HepG2 (cell line): Measurements from ENCODE around the gene DOK5. TPM values are rescaled to one million over a fixed set of nuclear protein-coding genes. Genes with fewer than 3 reads are reported as not detected.

ENCODE experiments used
- ATAC-seq: fragments of 200-7000 bp; cut with Tn5 transposase; 3 replicates; pipeline ENCODE4 v1.9.1; 2020; ENCODE audit warnings: mild to moderate bottlenecking, moderate library complexity
- BruUV-seq: library from RNA; stranded (reverse); fragments of 400-500 nt; replicated peaks from 2 replicates; lab custom pipeline; 2021; lab: Mats Ljungman, UMichigan
- CTCF ChIA-PET: fragments of 300-600 bp; formaldehyde crosslinking; extraction: SDS; loops from one replicate; lab custom pipeline; 2021; ENCODE audit warnings: low total read pairs, inconsistent platforms, low intra/inter-chr PET ratio; lab: Yijun Ruan, JAX
- POLR2A ChIA-PET: fragments of 350-600 bp; sonication (Branson Sonifier 250); formaldehyde crosslinking; loops from one replicate; lab custom pipeline; 2020; ENCODE audit warnings: antibody characterized with exemption, inconsistent platforms; lab: Yijun Ruan, JAX
- DNase-seq: peaks from one replicate; pipeline ENCODE4 v3.0.0-alpha.2; 2015; ENCODE audit warnings: low spot score
- FAIRE-seq: peaks from 3 replicates; lab custom pipeline; 2011; peaks lifted over from hg19 to GRCh38; lab: Jason Lieb, UNC
- H2AFZ ChIP-seq: one replicate; pipeline ENCODE4 v1.6.1; 2011; ENCODE audit warnings: low read length, inconsistent platforms
- H3K27ac ChIP-seq: fragments of 300-600 bp; 3 replicates; pipeline ENCODE4 v1.8.0; 2011; ENCODE audit warnings: mixed run types, mild to moderate bottlenecking, mixed read lengths, low read length, inconsistent platforms; ENCODE audit not compliant: insufficient read depth; ENCODE audit errors: extremely low read length
- H3K27me3 ChIP-seq, 2 experiments: fragments of 200-600 bp in 1 of 2; 2 replicates in 1 of 2; 3 replicates in 1 of 2; pipeline versions ENCODE4 v1.6.0 to v1.8.0; 2011; ENCODE audit warnings: low read length in 2 of 2, mild to moderate bottlenecking in 2 of 2, moderate library complexity in 2 of 2, inconsistent platforms in 1 of 2; ENCODE audit not compliant: insufficient read depth in 2 of 2, control insufficient read depth in 1 of 2
- H3K36me3 ChIP-seq, 2 experiments: fragments of 200-600 bp in 1 of 2; replicated peaks in 1 of 2; 2 replicates in 1 of 2; 3 replicates in 1 of 2; pipeline versions ENCODE4 v1.5.1 to v1.8.0; 2011; ENCODE audit warnings: low read length in 2 of 2, inconsistent platforms in 1 of 2; ENCODE audit not compliant: insufficient read depth in 2 of 2, control insufficient read depth in 1 of 2
- H3K4me1 ChIP-seq: 2 replicates; pipeline ENCODE4 v1.5.1; 2012; ENCODE audit warnings: low read length, inconsistent platforms; ENCODE audit not compliant: insufficient read depth
- H3K4me2 ChIP-seq: 2 replicates; pipeline ENCODE4 v1.6.0; 2011; ENCODE audit warnings: low read depth, low read length, inconsistent platforms
- H3K4me3 ChIP-seq, 3 experiments: fragments of 200-600 bp in 1 of 3; sonication (generic), shearing (Covaris generic) in 1 of 3; replicated peaks in 1 of 3; 2 replicates each; pipeline ENCODE4 v1.5.1; 2011 to 2016; ENCODE audit warnings: low read length in 3 of 3, inconsistent platforms in 2 of 3, low read depth in 2 of 3, mild to moderate bottlenecking in 2 of 3, control low read depth in 1 of 3, mixed read lengths in 1 of 3; ENCODE audit not compliant: insufficient read depth in 1 of 3
- H3K79me2 ChIP-seq: one replicate; pipeline ENCODE4 v1.6.1; 2011; ENCODE audit warnings: low read length, inconsistent platforms; ENCODE audit not compliant: insufficient read depth
- H3K9ac ChIP-seq: 2 replicates; pipeline ENCODE4 v1.6.0; 2011; ENCODE audit warnings: mild to moderate bottlenecking, low read depth, low read length, inconsistent platforms; ENCODE audit not compliant: insufficient read depth
- H3K9me3 ChIP-seq: 2 replicates; pipeline ENCODE4 v1.5.1; 2012; ENCODE audit warnings: mild to moderate bottlenecking, low read length
- H4K20me1 ChIP-seq: 2 replicates; pipeline ENCODE4 v1.6.0; 2011; ENCODE audit warnings: inconsistent platforms, mild to moderate bottlenecking, low read length, moderate library complexity; ENCODE audit not compliant: insufficient read depth
- MTERF4 ChIP-seq: sonication (generic); formaldehyde crosslinking; IDR thresholded peaks from 2 replicates; pipeline ENCODE4 v1.8.0; 2023; ENCODE audit warnings: mild to moderate bottlenecking, missing genetic modification reagents
- MYPOP ChIP-seq: sonication (generic); formaldehyde crosslinking; IDR thresholded peaks from 2 replicates; pipeline ENCODE4 v1.8.1; 2023; ENCODE audit warnings: mild to moderate bottlenecking, moderate library complexity, missing genetic modification reagents
- PATZ1 ChIP-seq: sonication (generic); formaldehyde crosslinking; IDR thresholded peaks from 2 replicates; pipeline ENCODE4 v1.4.0; 2020; ENCODE audit warnings: missing genetic modification reagents
- THAP8 ChIP-seq: sonication (generic); formaldehyde crosslinking; IDR thresholded peaks from 2 replicates; pipeline ENCODE4 v1.5.1; 2020; ENCODE audit warnings: missing genetic modification reagents, mild to moderate bottlenecking, borderline replicate concordance
- YEATS4 ChIP-seq: sonication (generic); formaldehyde crosslinking; IDR thresholded peaks from 2 replicates; pipeline ENCODE4 v1.4.0; 2020; ENCODE audit warnings: missing genetic modification reagents, borderline replicate concordance
- ZNF256 ChIP-seq: sonication (generic); formaldehyde crosslinking; conservative IDR thresholded peaks from 2 replicates; pipeline ENCODE4 v1.4.0; 2020; ENCODE audit warnings: missing genetic modification reagents
- ZNF34 ChIP-seq: sonication (generic); formaldehyde crosslinking; IDR thresholded peaks from 2 replicates; pipeline ENCODE4 v1.4.0; 2020; ENCODE audit warnings: mild to moderate bottlenecking, missing genetic modification reagents, borderline replicate concordance
- ZNF550 ChIP-seq: sonication (generic); formaldehyde crosslinking; IDR thresholded peaks from 2 replicates; pipeline ENCODE4 v1.4.0; 2020; ENCODE audit warnings: mild to moderate bottlenecking, missing genetic modification reagents, borderline replicate concordance
- ZNF569 ChIP-seq: sonication (generic); formaldehyde crosslinking; IDR thresholded peaks from 2 replicates; pipeline ENCODE4 v1.5.0; 2020; ENCODE audit warnings: mild to moderate bottlenecking, missing genetic modification reagents, moderate library complexity, borderline replicate concordance
- ZNF670 ChIP-seq: sonication (generic); formaldehyde crosslinking; IDR thresholded peaks from 2 replicates; pipeline ENCODE4 v1.8.0; 2022; ENCODE audit warnings: mild to moderate bottlenecking, missing genetic modification reagents, borderline replicate concordance
- ZNF766 ChIP-seq: sonication (generic); formaldehyde crosslinking; IDR thresholded peaks from 2 replicates; pipeline ENCODE4 v1.5.0; 2020; ENCODE audit warnings: missing genetic modification reagents, borderline replicate concordance
- WGBS: methylation state at CpG from one replicate; pipeline ENCODE4 v1.1.6; 2017; ENCODE audit warnings: low lambda C conversion rate; 5-methylcytosine and 5-hydroxymethylcytosine counted together
- in situ Hi-C: cut with HindIII; loops from 2 replicates; pipeline ENCODE4 v1.10.0; 2017; ENCODE audit warnings: low pct_unique_long_range_greater_than_20kb; ENCODE audit not compliant: extremely low pct_ligation_motif_present
- intact Hi-C: fragments of 100-400 bp; cut with micrococcal nuclease; formaldehyde crosslinking; loops from one replicate; pipeline ENCODE4 v1.10.0; 2022; ENCODE audit not compliant: unreplicated experiment
- polyA plus RNA-seq, 8 experiments: library from polyadenylated mRNA; depleted of rRNA in 3 of 8; stranded (reverse) in 7 of 8; unstranded in 1 of 8; fragments of >200 nt; fragmentation: Illumina TruSeq in 4 of 8; extraction: Trizol in 4 of 8; gene quantifications; 2 replicates each; pipeline versions ENCODE4 v1.2.1 to v1.2.3, GENCODE V29; 2011 to 2016; ENCODE audit warnings: low read depth in 4 of 8, missing spikeins in 1 of 8, mixed read lengths in 1 of 8; ENCODE audit not compliant: insufficient read depth in 1 of 8
- total RNA-seq, 5 experiments: library from RNA; depleted of rRNA; stranded (reverse); fragments of >200 nt; fragmentation: Illumina TruSeq; extraction: Trizol; gene quantifications; 2 replicates each; pipeline ENCODE4 v1.2.3, GENCODE V29; 2016; ENCODE audit warnings: low read depth in 1 of 5

Gene DOK5
- total and polyA plus RNA-seq, 2 of the 13 experiments (the other 11 are each of a cell fraction or from before 2014, with no cell fraction given): not detected

- no peak for TF ChIP-seq MYPOP (CRISPR knock-in tag)
Measured at GRCh38 chr20:54622333-54623295, 147.2 kb downstream of the DOK5 start (continued).

GRCh38 chr20:54623991-54624569 lies 148.7 kb downstream of the DOK5 start:
- no peak for ATAC-seq
- TF ChIP-seq MTERF4 (CRISPR knock-in tag): no peak
- TF ChIP-seq ZNF256 (CRISPR knock-in tag): no peak
- no peak for TF ChIP-seq ZNF550 (CRISPR knock-in tag)
- no peak for TF ChIP-seq ZNF569 (CRISPR knock-in tag)
- TF ChIP-seq THAP8 (CRISPR knock-in tag): no peak
- TF ChIP-seq PATZ1 (CRISPR knock-in tag): no peak
- no peak for TF ChIP-seq ZNF34 (CRISPR knock-in tag)
- no peak for TF ChIP-seq YEATS4 (CRISPR knock-in tag)
- TF ChIP-seq ZNF670 (CRISPR knock-in tag): no peak
- no peak for TF ChIP-seq ZNF766 (CRISPR knock-in tag)
- Histone ChIP-seq H3K4me3 (no peak overlapping the region), H3K4me1 (no peaks in the 10 kb centered on the region), H3K27me3 (peaks cover 0 to 34% of the 10 kb centered on the region in 2 experiments; a peak in 3 of 5 replicates), H3K27ac (no peak overlapping the region), H3K9me3 (no peaks in the 10 kb centered on the region), H3K79me2 (no peaks in the 10 kb centered on the region), H3K4me2 (no peak overlapping the region), H4K20me1 (no peaks in the 10 kb centered on the region), H2AFZ (no peak overlapping the region), H3K36me3 (no peaks in the 10 kb centered on the region), H3K9ac (no peak overlapping the region)
- BruUV-seq: no TSS peak
- ChIA-PET POLR2A (interaction anchor here (0.5 kb wide), 1 partner anchor 56 kb away, joined by 3 read pairs; no protein-coding TSS in a partner anchor), CTCF (no interaction called here)
- intact Hi-C loops (no loop called here), in situ Hi-C loops (no loop called here)
- DNase-seq: no peak
- WGBS: 8% methylated on average over 5 of the region's 5 CpGs
- FAIRE-seq: no peak
